ENCODE results near the gene CFAP44. TPM values are rescaled to one million over a fixed set of nuclear protein-coding genes. Genes with fewer than 3 reads are reported as not detected.
"Not testable (repeated sequence)": the region's sequence is repeated elsewhere in the genome, so short reads cannot be mapped to it uniquely, and the experiment has no call there.

CFAP44 gene, protein sequence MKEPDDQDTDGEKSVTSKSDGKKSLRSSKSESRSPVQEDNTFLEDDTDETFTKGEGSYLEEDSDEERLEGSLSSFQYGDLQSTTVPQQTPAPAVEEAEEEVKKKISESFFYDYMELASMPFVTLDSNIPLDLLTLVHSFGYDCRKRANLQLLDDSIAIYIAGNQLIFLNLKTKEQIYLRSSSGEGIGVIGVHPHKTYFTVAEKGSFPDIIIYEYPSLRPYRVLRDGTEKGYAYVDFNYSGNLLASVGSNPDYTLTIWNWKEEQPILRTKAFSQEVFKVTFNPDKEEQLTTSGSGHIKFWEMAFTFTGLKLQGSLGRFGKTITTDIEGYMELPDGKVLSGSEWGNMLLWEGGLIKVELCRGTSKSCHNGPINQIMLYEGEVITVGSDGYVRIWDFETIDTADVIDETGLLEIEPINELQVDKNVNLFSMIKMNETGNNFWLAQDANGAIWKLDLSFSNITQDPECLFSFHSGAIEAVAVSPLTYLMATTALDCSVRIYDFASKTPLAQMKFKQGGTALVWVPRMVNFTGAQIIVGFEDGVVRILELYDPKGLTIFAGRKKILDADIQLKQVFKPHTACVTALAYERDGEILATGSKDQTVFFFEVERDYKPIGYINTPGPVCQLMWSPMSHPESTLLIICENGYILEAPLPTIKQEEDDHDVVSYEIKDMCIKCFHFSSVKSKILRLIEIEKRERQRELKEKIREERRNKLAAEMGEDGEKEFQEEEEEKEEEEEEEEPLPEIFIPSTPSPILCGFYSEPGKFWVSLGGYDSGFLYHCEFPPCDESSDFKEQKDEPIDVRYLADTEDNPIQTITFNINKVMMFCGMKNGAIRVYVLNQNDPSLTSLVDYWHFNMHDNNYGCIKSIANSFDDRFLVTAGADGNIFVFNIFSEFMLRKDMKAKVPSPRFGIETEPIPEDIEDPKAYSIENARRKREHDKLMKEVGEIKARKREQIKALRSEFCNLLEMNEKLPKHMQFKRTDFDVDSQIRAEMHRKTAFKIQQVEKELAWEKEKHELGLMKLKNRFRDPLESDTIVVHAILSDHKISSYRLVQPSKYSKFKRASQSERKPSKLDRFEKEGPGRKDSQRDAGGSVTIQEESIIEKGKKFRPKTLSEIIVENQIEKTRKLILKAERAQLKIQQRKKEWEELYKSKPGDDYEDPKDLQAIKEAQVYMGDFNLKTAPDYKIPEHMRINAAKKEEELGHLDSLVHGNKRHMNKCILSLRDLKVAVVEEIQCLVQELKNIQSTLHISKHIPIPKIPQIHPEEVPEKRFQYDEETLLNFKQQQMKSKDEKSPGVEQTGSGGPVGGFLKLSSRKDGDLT (N-terminal part only)
- total RNA-seq = 1.9 and 2.6 TPM in 2 replicates

DNA sequence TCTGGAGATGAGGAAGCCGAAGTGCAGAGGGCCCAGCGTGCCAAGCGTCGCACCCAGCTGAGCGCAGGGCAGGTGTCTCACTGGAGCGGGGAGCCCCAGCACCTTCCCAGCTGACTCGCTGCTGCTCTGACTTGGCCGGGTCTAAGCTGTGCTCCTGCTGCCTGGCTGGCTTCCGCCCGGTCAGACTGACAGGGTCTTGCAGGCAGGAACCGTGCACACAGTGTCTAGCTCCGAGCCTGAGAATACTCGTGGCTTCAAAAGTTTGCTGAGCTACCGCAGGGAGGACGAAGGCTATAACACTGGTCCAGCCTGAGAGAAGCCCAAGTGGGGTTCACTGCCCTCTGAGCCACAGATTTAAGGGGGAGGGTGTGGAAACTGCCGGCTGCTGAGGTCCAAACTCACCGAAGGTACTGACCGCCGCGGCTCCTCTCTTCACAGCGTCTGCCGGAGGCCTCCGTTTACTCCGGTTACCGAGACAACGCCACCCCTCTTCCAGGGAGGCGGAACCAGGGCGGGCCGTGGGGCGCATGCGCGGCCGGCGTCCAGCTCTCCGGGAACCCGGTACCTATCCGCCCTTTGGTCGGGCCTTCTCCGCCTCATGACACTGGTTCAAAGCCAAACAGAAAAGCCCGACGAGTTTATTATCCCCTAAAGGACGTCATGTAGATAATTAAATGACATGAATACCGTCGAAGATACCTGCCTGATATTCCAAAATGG lies at the start of gene CFAP44:
Gene CFAP44, minus strand, starts transcription at position 443 of the 720 bp plus-strand sequence. CDS start 7,829 bp downstream, outside the sequence.
- TF ChIP-seq, protein P1, sequence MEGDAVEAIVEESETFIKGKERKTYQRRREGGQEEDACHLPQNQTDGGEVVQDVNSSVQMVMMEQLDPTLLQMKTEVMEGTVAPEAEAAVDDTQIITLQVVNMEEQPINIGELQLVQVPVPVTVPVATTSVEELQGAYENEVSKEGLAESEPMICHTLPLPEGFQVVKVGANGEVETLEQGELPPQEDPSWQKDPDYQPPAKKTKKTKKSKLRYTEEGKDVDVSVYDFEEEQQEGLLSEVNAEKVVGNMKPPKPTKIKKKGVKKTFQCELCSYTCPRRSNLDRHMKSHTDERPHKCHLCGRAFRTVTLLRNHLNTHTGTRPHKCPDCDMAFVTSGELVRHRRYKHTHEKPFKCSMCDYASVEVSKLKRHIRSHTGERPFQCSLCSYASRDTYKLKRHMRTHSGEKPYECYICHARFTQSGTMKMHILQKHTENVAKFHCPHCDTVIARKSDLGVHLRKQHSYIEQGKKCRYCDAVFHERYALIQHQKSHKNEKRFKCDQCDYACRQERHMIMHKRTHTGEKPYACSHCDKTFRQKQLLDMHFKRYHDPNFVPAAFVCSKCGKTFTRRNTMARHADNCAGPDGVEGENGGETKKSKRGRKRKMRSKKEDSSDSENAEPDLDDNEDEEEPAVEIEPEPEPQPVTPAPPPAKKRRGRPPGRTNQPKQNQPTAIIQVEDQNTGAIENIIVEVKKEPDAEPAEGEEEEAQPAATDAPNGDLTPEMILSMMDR (IDR thresholded peaks at IDR 0.05; ENCODE audit: insufficient read depth, low read depth, low read length) = no peak
- peak; percentile 66 for DNase-seq (ENCODE audit: low read depth)
- peak within 1 kb of the TSS; percentile 52 for H3K4me3 ChIP-seq (ENCODE audit: low read depth, low read length)

DNA sequence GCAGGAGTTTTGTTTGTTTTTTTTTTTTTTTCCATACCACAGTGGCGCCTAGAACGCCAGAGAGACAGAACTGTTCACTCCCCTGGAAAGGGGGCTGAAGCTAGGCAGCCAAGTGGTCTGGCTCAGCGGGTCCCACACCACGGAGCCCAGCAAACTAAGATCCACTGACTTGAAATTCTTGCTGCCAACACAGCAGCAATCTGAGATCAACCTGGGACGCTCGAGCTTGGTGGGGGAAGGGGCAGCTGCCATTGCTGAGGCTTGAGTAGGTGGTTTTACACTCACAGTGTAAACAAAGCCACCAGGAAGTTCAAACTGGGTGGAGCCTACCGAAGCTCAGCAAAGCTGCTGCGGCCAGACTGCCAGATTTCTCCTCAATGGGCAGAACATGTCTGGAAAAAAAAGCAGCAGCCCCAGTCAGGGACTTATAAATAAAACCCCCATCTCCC lies 43.9 kb upstream of the CFAP44 start:
- H3K4me3 ChIP-seq (ENCODE audit: low read depth, low read length) = no peak overlapping the region
- DNase-seq (ENCODE audit: low read depth) = no peak
- TF ChIP-seq, protein P1 (IDR thresholded peaks at IDR 0.05; ENCODE audit: insufficient read depth, low read depth, low read length) = no peak

DNA sequence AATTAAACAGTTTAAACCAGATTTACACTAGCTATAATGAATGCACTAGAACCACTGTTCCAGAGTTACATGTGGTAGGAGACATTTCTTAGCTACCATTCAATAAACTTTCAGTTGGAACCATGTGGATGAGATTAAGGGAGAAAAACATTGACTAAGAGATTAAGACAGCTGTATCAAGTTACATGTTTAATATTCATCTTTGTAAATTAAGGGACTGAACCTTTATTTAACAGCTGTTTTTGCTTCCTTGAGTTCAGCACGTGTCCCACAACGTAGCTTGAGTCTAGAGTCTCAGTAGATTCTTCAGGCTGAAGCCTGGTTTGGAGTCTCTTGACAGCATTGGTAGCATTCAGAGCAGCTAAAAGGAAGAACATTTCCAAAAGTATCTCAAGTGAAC lies 27.2 kb upstream of the CFAP44 start:
- TF ChIP-seq, protein P1 (IDR thresholded peaks at IDR 0.05; ENCODE audit: insufficient read depth, low read depth, low read length) = no peak
- DNase-seq (ENCODE audit: low read depth) = no peak
- H3K4me3 ChIP-seq (ENCODE audit: low read depth, low read length) = no peak overlapping the region

DNA sequence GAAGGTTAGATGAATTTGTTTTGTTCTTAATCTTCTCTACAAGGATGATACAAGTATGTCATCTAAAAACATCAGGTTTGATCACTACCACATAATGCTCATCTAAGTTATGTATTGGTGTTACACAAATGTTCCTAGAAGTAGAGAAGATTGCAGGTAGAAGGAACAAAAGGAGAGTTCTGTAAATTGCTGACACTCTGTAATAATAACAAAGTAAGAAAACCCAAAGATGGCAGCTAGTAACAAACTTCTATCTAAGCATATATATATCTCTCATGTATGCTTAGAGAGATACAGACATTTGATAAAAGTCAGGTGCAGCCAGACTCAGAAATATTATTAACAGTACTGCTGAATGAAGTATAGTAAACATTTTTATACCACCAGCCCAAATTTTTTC lies 20.2 kb upstream of the CFAP44 start:
- TF ChIP-seq, protein P1 (IDR thresholded peaks at IDR 0.05; ENCODE audit: insufficient read depth, low read depth, low read length) = no peak
- no peak overlapping the region for H3K4me3 ChIP-seq (ENCODE audit: low read depth, low read length)
- DNase-seq (ENCODE audit: low read depth) = no peak

DNA sequence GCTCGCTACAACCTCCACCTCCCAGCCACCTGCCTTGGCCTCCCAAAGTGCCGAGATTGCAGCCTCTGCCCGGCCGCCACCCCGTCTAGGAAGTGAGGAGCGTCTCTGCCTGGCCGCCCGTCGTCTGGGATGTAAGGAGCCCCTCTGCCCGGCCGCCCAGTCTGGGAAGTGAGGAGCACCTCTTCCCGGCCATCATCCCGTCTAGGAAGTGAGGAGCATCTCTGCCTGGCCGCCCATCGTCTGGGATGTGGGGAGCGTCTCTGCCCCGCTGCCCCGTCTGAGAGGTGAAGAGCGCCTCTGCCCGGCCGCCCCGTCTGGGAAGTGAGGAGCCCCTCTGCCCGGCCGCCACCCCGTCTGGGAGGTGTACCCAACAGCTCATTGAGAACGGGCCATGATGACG lies 17.3 kb upstream of the CFAP44 start:
- not testable (repeated sequence) for H3K4me3 ChIP-seq (ENCODE audit: low read depth, low read length); DNase-seq (ENCODE audit: low read depth)

DNA sequence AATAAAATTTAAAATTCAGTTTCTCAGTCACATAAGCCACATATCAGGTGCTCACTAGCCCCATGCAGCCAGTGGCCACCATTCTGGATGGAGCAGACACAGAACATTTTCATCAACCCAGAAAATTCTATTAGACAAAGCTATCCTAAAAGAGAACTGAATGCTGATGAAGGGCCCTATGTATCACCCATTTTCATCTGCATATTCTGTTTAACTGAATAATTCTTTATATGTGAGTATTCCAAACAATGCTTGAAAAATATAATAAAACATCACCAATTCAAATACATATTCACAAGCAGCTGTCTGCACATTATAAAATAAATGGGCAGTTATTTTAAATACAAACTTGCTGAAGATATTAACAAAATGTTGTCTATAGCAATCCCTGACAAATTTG lies 14.2 kb upstream of the CFAP44 start:
- TF ChIP-seq, protein P1 (IDR thresholded peaks at IDR 0.05; ENCODE audit: insufficient read depth, low read depth, low read length) = no peak
- no peak overlapping the region for H3K4me3 ChIP-seq (ENCODE audit: low read depth, low read length)
- no peak for DNase-seq (ENCODE audit: low read depth)
